ENCODE data around the gene ITPK1.

The ITPK1 gene

DNA sequence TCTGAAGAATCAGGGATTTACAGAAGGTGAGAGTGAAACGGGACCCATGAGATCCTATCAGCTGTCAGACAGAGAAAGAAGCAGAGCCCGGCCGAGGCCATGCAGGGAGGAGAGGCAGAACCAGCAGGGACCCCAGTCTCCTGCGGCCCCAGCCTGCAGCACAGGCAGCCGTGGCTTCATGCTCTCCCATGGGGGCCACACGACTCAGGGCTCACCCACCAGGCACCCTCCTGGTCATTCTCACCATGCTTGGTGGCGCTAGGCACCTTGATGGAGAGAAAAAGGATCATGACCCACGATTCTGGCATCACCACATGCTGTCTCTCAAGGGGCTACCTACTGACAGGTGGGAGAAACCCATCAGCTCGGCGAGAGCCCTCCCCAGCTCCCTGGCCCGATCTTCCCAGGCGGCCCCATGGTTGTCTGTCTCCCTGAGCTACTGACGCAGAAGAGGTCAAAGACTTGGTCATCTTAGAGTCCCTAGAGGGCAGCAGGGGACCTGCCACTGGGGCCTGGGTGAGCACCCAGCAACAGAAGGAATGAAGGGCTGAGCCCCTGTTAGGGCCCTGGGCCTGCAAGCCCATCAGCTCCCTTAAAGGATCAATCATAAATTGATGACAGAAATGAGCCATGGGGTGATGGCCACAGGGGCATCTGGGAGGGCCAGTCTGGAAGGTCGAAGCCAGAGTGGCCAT lies 58.0 kb downstream of the ITPK1 start:
- DNase-seq: peak in 1 of 2 donors; percentile 18

DNA sequence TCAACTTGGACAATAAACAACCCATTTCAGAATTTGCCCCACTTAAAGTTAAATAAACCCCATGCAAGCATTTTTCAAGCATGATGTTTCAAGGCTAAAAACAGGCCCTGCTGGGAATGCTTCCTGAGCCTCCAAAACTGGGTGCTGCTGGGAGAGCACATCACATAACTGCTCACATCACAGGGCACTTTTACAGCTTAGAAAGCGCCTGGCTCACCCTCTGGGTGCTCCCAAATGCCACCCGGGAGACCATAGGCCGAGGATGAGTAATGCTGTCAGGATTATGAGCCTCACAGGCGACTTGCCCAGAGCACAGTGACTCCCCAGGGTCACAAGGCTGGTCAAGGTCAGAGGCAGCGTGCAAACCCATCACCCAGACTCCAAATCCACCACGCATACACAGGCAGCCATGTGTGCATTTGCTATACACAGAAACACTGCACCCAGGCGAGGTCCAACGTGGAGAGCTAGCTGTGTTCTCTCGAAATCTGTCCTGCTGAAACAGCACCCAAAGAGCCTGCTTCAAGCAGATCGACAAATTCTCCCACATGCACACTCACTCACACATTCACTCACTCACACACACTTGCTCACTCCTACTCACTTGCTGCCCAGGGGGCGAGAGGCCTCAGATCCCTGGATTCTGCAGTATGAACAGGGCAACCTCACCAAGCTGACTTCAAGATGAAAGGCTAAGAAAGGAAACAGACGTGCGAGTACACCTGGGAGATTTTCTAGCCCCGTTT lies 58.7 kb downstream of the ITPK1 start:
- DNase-seq: no peak

DNA sequence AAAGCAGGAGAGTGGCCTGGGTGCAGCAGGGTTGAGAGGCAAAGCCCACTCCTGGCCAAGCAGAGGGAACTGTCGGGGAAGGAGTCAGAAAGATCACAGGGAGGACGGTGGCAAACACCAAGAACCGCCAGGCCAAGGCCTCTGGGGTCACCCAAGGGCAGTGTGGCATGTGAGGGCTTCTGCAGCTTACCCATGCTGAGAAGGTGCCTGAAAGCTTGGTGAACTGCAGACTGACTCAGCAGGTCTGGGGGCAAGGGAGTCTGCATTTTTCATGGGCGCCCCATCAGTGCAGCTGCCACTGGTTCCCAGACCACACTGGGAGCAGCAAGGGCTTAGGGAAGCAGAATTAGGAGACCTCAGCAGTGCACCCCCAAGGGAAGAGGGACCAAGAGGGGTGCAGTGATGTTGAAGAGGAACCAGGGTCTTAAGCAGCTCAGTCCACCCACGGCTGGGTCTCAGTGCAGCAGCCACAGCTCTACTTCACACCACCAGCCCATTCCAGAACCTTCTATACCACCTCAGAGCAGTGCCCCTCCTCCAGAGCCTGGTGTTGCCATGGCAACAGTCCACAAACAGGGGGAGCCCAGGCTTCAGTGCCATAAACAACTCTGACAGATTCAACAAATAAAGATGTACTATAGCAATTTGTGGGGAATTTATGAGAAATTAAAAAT lies 59.4 kb downstream of the ITPK1 start:
- no peak for DNase-seq

DNA sequence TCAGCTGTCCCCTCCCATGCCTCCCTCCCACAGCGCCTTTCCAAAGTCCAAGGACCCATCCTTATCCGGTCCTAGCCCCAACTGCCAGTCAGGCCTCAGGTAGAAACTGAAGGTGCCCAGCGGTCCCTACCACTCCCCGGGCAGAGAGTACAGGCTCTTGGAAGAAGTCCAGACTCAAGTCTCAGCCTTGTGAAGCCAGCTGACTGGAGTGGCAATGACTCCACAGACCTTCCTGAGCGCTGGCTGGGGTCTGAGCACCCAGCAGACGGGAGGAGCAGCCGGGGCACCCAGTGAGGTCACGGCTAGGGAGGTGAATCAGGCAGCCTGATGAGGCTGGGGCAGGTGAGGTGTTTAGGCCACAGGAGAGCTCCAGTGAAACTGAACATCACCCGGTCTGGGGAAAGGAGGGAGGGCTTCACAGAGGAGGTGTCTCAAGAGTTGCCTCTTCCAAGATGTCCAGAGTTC lies 60.0 kb downstream of the ITPK1 start:
- no peak for DNase-seq

DNA sequence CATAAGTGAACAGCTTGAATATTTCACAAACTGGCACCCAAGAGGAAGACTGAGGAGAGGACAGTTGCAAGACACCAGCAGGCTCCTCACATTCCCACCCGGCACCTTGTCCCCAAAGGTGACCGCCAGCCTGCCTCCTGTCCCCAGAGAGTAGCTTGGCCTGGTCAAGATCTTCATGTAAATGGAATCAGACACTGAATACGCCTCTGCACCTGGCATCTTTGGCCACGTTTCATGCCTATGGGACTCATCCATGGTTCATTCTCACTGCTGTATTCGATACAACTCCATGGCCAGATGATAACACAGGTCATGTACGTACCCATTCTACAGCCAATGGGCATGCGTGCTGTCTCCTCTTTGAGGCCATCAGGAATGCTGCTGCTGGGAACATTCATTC lies 60.8 kb downstream of the ITPK1 start:
- no peak for DNase-seq

DNA sequence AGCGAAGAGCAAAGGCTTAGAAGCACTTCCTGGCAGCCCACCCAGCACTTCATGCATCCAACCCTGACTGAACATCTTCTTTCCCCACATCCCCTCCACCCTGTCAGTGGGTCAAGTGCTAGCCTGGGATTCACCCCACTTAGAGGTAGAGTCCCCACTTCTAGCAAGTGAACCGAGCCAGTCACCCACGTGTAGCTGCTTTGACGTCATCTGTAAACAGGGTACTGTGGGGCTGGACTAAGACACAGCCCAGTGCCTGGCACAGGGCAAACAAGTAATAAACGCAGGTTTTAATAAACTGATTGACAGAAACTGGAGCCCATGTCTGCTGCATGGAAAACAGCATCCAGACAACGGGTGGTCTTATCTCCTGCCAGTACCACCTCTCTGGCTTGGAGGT lies 61.7 kb downstream of the ITPK1 start:
- DNase-seq: no peak

DNA sequence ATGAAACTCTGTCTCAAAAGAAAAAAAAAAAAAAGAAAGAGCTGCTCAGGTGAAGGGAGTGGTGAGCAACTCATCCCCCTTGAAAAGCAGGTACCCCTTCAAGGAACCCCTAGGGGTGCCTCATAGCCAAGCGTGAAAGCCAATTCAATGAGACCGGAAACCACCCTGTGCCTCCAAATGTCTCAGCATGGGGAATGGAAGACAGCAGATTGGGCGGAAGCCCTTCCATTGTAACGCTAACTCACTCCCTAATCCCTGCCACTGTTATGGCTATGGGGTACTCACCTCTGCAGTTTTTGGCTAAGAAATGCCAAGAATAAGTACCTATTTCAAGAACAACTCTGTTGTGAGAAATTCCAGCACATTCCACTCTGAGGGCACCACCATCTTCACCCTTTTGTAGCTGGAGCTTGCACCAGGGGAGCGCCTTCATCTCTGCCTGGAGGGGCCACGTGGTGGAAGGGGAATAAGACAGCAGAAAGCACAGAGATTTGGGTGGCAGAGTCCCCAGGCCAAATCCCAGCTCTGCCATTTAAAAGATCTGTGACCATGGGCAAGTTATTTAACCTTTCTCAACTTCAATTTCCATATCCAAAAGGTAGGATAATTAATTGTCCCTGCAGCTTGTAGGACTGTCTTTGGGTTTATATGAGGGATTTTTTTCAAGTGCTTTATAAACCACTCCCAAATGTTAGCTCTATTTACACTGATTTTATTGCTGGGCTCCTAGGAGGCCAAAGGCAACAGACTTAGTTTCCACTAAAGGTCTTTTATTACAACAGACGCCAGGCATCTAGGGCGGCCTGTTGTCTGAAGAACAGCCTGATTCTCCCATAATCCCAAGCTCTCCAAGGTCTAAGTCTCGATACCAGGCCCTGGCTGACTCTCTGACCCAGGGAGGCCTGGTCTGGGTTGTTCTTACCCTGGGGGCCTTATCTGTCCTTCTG lies 63.9 kb downstream of the ITPK1 start:
- no peak for DNase-seq

DNA sequence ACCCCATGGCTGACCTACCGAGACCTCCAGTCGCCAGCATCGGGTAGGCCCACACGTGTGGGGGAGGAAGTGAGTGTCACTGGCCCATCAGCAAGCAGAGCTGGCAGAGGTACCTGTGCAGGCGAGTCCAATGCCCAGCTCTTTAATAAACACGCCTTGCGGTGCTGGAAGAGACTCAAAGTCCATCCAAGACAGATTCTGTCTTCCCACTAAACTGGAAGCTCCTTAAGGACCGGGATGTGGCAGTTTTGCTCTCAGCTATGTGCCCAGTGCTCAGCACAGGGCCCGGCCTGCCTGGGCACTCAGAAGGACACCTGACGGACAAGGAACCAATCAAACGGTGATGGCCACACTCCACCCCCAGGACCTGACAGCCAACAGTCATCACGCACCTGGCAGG lies 65.0 kb downstream of the ITPK1 start:
- no peak for DNase-seq

DNA sequence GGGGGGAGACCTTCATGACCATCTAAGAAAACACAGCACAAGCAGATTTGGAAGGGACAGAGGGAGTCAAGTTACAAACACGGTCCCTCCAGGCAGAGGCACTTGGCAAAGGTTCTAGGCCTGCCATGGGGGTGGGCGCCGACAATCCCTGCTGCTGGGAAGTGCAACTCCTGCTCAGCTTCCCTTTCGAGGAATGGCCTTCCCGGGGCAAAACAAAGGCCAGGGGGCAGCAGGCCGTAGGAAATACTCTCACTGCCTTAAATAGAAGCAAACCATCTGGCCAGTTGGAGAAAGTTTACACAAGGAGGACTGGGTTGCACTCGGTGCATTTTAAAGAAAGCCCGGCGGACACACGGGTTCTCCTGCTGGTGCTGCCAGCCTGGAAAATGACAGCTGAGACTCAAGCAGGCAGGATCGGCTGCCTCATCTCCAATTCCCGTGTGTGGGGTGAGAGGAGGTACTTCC lies 65.8 kb downstream of the ITPK1 start:
- no peak for DNase-seq

DNA sequence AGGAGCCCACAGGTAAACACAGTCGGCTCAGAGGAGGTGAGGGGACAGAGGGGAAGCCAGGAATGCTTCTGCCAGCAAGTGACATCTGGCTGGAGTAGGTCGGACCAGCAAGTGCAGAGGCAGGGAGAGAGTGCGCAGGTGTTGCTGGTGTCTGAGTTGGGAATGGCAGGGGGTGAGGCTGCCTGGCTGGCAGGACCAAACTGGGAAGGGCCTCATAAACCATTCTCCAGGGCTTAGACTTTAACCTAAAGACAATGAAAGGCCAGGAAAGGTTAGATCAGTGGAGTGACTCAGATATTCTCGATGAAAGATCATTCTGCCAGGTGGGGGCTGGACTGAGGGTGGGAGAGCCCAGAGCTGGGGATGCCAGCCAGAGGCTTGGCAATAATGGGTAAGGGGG lies 66.4 kb downstream of the ITPK1 start:
- no peak for DNase-seq

DNA sequence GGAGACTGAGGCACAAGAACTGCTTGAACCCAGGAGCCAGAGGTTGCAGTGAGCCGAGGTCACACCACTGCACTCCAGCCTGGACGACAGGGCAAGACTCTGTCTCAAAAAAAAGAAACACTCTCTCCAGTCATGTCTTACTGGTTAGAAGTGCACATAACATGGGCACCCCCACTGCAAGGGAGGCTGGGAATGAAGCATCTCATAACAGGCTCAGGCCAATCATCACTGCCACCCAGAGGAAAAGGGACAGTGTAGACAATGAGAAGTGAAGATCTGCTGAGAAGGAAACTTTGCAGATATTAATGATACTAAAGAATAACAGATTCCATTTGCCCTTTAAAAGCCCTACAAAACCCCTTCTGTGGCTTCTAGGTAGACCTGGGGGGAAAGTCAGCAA lies 66.9 kb downstream of the ITPK1 start:
- no peak for DNase-seq

DNA sequence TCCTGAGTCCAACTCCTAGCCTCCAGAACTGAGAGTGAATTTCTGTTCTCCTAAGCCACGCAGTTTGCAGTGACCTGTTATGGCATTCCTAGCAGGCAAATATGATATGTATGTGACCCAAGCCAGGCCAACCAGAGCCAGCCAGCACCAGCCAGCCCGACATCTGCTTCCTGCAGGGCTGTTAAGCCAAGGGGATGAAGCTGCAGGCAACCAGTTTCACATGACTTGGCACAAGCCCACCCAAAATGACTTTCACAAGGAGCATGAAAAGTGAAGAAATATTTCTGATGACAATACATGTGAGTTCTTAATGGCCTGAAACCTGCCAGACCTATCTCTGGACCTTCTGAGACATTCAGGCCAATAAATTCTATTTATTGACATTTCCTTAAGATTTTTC lies 68.1 kb downstream of the ITPK1 start:
- DNase-seq: no peak

DNA sequence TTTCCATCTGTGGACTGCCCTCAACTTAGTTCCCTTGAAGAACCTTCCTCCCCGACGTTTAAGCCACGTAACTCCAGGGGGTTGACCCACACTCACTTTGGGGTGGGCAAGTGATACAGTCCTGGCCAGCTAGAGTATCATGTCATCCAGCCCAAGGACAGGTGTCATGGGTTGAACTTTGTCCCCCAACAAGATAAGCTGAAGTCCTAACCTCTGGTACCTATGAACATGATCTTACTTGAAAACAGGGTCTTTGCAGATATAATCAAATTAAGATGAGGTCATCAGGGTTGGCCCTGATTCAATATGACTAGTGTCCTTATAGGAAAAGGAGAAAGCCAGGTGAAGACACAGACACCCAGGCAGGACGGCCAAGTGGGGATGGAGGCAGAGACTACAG lies 68.6 kb downstream of the ITPK1 start:
- DNase-seq: no peak

DNA sequence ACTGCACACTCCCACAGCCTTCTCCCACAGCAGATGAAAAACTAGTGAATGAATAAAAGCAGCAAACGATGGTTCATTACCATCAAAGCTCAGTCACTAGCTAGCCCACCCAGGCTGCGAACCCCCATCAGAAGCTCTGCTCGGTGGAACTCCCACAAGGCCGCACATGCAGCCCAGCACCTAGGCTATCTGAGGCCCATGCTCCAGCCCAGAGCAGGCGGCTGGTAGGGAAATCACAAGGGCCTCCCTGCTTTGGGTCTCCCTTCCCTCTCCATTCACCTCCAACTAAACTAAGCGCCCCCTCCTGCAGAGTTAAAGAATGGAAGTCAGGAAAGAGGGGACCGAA lies 69.0 kb downstream of the ITPK1 start:
- no peak for DNase-seq

DNA sequence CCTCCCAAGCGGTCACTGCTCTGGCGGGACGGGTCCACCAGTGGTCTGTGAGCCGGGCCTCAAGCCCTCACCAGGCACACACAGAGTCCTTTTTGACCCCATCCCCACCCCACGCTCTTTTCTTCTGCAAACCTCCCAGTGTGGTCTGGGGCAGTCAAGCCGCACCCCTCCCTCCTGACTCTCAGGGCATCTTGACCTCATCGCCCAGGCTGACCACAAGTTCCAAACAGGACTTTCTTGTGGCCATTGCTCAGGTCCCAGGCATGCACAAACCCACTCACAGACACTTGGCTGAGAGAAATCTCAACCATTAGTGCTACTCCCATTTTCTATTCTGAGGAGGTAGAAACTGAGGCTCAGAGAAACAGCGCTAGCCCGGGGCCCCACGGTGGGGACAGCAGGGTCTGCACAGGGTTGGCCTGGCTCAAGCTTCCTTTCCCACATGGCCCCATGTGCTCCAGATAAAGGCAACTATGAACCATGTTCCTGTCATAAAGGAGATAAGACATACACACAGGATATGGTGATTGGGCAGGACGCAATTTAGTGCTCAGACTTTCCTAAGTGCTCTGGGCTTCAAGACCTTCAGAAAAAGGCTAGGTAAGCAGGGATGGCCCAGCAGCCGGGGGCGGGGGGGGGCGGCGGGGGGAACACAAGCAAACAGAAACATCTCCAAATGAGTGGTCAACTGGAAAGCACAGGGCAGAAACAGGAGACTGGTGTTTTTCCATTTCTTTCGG lies 69.6 kb downstream of the ITPK1 start:
- no peak for DNase-seq

DNA sequence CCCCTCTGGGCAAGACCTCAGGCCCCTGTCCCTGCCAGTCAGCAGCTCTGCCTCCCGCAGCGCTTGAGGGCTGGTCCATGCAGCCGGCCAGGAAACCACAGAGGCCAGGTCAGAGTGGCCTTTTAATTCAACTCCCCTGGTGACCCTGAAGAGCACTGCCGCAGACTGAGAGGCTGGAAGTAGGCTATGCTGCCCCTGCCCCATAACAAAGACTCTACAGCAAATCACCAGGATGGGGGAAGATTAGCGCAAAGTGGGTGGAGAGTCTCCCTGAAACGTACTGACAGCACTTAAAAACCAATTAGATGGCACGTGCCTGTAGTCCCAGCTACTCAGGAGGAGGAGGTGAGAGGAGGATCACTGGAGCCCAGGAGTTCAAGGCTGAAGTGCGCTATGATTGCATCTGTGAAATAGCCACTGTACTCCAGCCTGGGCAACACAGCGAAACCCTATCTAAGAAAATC lies 70.5 kb downstream of the ITPK1 start:
- no peak for DNase-seq

DNA sequence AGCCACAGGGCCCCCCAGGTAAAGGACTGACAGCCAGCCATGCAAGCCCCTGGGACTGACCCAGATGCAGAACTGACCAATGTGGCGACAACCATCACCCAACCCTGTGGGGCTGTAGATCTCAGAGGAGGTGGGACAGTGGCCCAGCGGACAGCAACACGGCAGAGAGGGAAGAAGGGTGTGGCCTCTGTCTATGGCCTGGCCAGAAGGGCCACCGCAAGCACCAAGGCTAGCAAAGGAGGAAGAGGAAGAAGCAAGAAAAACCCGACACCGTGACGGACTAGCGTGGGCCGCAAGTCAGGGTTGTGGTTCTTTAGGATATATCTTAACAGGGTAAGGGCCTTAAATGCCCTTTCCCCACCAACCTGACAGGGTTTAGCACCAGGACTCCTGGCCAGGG lies 71.2 kb downstream of the ITPK1 start:
- no peak for DNase-seq

DNA sequence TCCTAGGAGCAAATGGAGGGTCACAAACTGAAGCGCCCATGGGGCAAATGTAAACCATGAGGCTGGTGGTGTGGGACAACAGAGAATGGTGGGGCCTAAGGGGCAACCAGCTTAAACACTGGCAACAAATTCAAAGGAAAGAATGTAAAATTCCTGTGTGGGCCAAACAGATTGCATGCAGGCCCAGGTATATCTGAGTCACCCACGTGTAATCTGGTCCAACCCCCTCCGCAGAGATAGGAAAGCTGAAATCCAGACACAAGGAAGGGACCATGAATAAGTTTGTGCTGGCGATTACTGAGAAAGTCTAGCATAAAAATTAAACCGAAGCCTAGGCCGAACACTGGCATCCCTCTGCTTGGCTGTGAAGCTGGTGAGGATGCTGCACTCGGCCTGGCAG lies 71.6 kb downstream of the ITPK1 start:
- DNase-seq: no peak

DNA sequence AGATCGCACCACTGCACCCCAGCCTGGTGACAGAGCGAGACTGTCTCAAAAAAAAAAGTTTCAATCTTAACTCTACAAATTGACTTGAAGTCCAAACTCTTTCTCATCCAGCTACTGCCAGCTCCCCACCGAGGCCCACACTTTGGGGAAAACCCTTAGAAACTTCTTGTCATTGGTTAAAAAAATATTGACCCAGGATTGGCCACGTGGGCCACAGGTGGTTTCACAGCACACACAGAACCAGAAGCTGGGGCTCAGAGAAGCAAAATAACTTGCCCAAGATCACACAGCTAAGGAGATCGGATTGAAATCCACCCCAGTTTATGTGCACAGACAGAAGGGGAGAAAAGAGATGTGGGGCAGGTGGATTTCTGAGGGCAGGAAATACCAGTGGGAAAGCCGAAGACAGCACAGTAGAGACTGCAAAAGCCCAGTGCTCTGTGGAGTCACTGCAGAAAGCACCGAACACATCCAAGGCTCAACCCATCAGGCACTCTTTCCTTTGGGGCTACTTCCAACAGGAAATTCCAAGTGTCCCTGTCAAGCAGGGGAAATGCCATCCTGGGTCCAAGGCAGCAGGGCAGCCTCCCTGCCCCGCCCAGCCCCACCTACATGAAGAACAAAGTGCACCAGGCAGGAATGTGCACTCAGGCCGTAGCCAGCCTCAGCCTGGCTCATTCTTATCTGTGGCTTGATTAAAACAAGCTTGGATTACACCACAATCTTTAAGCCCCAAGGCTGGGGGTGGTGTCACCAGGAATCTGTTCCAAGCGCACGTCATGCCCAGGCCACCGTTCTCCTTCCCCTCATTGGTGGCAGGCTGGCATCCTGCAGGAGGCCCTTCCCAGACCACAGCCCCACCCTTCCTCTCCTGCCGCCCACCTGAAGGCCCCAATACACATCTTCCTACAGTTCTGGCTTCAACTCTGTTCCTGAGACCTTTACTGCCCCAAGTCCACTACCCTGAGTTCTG lies 72.5 kb downstream of the ITPK1 start:
- no peak for DNase-seq

DNA sequence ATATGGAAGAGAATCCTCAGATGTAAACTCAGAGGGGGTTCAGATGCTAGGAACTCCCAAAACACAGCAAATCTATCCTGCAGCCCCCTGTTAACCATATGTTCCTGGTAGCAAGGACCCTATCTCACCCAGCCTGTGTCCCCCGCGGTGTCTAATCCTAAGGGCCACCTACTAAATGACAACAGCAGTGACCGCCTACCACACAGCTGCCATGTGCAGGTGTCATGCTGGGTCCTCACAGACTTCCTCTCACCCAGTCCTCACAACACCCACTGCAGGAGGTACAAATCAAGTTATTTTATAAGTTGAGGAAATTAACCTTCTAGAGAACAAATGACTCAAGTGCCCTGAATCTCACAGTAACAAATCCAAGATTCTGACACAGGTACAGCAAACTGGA lies 73.9 kb downstream of the ITPK1 start:
- DNase-seq: no peak

DNA sequence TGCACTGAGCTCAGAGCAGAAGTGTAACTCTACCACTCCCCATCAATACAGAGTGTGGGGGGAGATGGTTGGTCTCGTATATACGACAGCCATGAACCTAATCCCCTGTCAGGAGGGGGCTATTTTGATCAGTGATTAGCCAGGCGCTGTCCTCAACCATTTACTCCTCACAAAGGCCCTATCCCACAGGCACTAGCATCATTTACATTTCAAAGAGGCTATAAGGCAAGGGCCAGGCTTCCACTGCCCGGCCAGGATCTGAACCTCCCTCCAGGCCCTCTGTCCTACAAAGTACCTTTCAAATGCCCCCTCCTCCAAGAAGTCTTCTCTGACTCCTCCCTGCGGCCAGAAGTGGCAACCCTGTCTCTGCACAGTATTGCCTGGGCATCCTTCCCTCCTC lies 74.7 kb downstream of the ITPK1 start:
- no peak for DNase-seq

All from hippocampal formation (tissue), 2 donors.